ENCODE measurements around the gene SDK1. TPM values are rescaled to one million over a fixed set of nuclear protein-coding genes. Genes with fewer than 3 reads are reported as not detected.

SDK1 gene
- polyA plus RNA-seq, 2 of the 4 experiments (the other 2 are of a cell fraction): 0.12 to 0.28 TPM

DNA sequence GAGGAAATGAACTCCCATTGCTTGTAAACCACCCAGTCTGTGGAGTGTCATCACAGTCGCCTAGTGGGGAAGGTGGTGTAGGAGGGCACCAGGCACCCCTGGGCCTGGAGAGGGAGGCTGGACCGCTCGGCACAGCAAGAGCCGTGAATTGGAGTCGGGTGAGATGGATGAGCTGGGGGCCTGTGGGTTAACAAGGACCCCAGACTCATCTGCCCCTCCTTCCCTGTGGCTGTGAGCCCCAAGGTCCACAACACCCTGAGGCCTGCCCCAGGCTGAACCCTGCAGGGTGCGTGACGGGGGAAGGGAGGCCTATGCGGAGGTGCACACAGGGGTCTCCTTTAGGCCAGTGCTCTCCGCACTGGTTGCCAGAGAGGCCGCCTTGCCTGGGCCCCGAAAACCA, 799.6 kb downstream of the SDK1 start:
- Histone ChIP-seq H3K4me2 (no peak overlapping the region), H3K27ac (no peak overlapping the region), H3K9me3 (no peaks in the 10 kb centered on the region), H3K4me1 (no peaks in the 10 kb centered on the region), H3K4me3 (no peak overlapping the region)
- no peak for TF ChIP-seq SMC3 (IDR thresholded peaks at IDR 0.05)
- TF ChIP-seq RCOR1 (IDR thresholded peaks at IDR 0.05; ENCODE audit: low read depth, low read length): no peak
- TF ChIP-seq TP53 (CRISPR knock-in tag; IDR thresholded peaks at IDR 0.05): no peak
- no peak for TF ChIP-seq RFX5 (IDR thresholded peaks at IDR 0.05)
- no peak for TF ChIP-seq FOSL2 (IDR thresholded peaks at IDR 0.05)
- TF ChIP-seq FOSL2 (CRISPR knock-in tag; IDR thresholded peaks at IDR 0.05): no peak
- TF ChIP-seq RARB (CRISPR knock-in tag; IDR thresholded peaks at IDR 0.05): no peak
- TF ChIP-seq, protein P1, sequence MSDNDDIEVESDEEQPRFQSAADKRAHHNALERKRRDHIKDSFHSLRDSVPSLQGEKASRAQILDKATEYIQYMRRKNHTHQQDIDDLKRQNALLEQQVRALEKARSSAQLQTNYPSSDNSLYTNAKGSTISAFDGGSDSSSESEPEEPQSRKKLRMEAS (IDR thresholded peaks at IDR 0.05): no peak
- no peak for TF ChIP-seq FOXS1 (CRISPR knock-in tag; IDR thresholded peaks at IDR 0.05)
- TF ChIP-seq, protein P2, sequence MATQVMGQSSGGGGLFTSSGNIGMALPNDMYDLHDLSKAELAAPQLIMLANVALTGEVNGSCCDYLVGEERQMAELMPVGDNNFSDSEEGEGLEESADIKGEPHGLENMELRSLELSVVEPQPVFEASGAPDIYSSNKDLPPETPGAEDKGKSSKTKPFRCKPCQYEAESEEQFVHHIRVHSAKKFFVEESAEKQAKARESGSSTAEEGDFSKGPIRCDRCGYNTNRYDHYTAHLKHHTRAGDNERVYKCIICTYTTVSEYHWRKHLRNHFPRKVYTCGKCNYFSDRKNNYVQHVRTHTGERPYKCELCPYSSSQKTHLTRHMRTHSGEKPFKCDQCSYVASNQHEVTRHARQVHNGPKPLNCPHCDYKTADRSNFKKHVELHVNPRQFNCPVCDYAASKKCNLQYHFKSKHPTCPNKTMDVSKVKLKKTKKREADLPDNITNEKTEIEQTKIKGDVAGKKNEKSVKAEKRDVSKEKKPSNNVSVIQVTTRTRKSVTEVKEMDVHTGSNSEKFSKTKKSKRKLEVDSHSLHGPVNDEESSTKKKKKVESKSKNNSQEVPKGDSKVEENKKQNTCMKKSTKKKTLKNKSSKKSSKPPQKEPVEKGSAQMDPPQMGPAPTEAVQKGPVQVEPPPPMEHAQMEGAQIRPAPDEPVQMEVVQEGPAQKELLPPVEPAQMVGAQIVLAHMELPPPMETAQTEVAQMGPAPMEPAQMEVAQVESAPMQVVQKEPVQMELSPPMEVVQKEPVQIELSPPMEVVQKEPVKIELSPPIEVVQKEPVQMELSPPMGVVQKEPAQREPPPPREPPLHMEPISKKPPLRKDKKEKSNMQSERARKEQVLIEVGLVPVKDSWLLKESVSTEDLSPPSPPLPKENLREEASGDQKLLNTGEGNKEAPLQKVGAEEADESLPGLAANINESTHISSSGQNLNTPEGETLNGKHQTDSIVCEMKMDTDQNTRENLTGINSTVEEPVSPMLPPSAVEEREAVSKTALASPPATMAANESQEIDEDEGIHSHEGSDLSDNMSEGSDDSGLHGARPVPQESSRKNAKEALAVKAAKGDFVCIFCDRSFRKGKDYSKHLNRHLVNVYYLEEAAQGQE (IDR thresholded peaks at IDR 0.05): no peak
- no peak for TF ChIP-seq BHLHE40 (IDR thresholded peaks at IDR 0.05; ENCODE audit: low read depth, low read length)
- no peak for TF ChIP-seq CHD4 (IDR thresholded peaks at IDR 0.05; ENCODE audit: borderline replicate concordance)
- TF ChIP-seq ZNF302 (CRISPR knock-in tag; IDR thresholded peaks at IDR 0.05): no peak
- TF ChIP-seq, protein P3, sequence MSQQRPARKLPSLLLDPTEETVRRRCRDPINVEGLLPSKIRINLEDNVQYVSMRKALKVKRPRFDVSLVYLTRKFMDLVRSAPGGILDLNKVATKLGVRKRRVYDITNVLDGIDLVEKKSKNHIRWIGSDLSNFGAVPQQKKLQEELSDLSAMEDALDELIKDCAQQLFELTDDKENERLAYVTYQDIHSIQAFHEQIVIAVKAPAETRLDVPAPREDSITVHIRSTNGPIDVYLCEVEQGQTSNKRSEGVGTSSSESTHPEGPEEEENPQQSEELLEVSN (IDR thresholded peaks at IDR 0.05; ENCODE audit: borderline replicate concordance, low read depth): no peak
- TF ChIP-seq JUNB (IDR thresholded peaks at IDR 0.05): no peak
- TF ChIP-seq CBX8 (IDR thresholded peaks at IDR 0.05): no peak
- TF ChIP-seq NFE2L2 (conservative IDR thresholded peaks at IDR 0.05; ENCODE audit: low read length): no peak
- no peak for TF ChIP-seq FOSB (CRISPR knock-in tag; IDR thresholded peaks at IDR 0.05)
- TF ChIP-seq, protein P4, sequence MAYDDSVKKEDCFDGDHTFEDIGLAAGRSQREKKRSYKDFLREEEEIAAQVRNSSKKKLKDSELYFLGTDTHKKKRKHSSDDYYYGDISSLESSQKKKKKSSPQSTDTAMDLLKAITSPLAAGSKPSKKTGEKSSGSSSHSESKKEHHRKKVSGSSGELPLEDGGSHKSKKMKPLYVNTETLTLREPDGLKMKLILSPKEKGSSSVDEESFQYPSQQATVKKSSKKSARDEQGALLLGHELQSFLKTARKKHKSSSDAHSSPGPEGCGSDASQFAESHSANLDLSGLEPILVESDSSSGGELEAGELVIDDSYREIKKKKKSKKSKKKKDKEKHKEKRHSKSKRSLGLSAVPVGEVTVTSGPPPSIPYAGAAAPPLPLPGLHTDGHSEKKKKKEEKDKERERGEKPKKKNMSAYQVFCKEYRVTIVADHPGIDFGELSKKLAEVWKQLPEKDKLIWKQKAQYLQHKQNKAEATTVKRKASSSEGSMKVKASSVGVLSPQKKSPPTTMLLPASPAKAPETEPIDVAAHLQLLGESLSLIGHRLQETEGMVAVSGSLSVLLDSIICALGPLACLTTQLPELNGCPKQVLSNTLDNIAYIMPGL (CRISPR knock-in tag; IDR thresholded peaks at IDR 0.05; ENCODE audit: borderline replicate concordance): no peak
- no peak for TF ChIP-seq ZFP36 (IDR thresholded peaks at IDR 0.05; ENCODE audit: borderline replicate concordance, partially characterized antibody)
- TF ChIP-seq, protein P5, sequence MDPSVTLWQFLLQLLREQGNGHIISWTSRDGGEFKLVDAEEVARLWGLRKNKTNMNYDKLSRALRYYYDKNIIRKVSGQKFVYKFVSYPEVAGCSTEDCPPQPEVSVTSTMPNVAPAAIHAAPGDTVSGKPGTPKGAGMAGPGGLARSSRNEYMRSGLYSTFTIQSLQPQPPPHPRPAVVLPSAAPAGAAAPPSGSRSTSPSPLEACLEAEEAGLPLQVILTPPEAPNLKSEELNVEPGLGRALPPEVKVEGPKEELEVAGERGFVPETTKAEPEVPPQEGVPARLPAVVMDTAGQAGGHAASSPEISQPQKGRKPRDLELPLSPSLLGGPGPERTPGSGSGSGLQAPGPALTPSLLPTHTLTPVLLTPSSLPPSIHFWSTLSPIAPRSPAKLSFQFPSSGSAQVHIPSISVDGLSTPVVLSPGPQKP (IDR thresholded peaks at IDR 0.05; ENCODE audit: low read depth, low read length): no peak
- no peak for ATAC-seq
- FAIRE-seq: no peak
- POLR2A ChIA-PET: no interaction called here
- WGBS (ENCODE audit: missing lambda C conversion rate): 69% methylated on average over 11 of the region's 11 CpGs
- no peak for DNase-seq (ENCODE audit: low read depth in 1 of 2, low spot score in 1 of 2)
- CTCF ChIA-PET: interaction anchor here (0.7 to 1.6 kb wide), 2 partner anchors 10 to 20 kb away, joined by 3 read pairs; no protein-coding TSS in a partner anchor

All from A549 (cell line).